GM12801 (cell line): ENCODE measurements around the gene MGAT5B.

Source experiments
- TF ChIP-seq, protein P1 (sequence below): IDR thresholded peaks from one replicate; pipeline ENCODE4 v1.5.1; 2011; ENCODE audit warnings: control low read depth; ENCODE audit not compliant: insufficient read length; ENCODE audit errors: extremely low read depth

The MGAT5B gene

DNA sequence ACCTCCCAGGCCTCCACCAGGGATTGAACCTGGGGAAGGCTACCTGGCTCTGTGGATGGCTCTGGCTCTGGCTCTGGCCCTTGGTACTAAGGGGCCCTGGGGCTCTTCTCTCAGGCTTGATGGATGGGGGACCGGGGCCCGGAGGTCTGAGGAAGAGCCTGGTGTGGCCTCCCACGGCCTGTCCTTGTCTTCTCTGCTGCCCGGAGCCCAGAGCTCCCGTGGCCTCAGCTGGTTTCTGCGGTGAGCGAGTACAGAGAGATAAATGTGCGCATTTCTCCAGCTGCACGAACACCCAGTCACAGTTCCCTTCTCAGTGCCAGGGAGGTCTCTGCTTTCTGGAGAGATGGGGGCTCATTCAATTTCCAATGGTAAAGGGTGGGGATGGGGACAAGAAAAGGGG is 9.2 kb downstream of the MGAT5B start:
- TF ChIP-seq, protein P1, sequence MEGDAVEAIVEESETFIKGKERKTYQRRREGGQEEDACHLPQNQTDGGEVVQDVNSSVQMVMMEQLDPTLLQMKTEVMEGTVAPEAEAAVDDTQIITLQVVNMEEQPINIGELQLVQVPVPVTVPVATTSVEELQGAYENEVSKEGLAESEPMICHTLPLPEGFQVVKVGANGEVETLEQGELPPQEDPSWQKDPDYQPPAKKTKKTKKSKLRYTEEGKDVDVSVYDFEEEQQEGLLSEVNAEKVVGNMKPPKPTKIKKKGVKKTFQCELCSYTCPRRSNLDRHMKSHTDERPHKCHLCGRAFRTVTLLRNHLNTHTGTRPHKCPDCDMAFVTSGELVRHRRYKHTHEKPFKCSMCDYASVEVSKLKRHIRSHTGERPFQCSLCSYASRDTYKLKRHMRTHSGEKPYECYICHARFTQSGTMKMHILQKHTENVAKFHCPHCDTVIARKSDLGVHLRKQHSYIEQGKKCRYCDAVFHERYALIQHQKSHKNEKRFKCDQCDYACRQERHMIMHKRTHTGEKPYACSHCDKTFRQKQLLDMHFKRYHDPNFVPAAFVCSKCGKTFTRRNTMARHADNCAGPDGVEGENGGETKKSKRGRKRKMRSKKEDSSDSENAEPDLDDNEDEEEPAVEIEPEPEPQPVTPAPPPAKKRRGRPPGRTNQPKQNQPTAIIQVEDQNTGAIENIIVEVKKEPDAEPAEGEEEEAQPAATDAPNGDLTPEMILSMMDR, result no peak

DNA sequence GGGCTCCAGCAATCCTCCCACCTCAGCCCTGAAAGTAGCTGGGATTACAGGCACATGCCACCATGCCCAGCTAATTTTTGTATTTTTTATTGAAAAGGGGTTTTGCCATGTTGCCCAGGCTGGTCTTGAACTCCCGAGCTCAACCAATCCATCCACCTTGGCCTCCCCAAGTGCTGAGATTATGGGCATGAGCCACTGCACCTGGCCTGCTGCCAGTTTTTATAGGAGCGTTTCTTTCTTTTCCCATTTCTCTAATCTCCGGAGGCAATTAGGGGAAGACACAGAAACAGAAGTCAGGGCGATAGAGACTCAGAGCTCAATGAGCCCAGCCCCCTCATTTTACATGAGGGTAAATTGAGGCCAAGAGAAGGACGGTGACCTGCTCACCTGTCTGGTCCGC is 10.4 kb downstream of the MGAT5B start:
- TF ChIP-seq, protein P1, result no peak

DNA sequence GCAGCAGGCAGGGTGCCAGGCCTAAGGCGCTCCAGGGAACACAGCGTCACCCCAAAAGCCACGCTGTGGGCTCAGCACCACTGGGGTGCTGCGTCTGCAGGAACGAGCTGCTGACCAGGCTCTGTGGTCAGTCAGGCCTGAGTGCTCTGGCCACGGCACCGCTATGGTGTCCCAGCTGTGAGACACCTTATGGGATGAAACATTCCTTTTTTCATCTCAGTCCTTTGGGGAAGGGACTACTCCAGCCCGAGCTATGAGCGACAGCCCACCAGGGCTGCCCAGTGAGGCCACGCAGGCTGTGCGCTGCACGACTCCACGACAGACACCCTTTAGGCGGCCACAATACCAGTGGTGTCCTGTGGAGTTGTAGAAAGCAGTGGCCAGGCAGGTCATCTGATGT is 11.1 kb downstream of the MGAT5B start:
- TF ChIP-seq, protein P1, result no peak

DNA sequence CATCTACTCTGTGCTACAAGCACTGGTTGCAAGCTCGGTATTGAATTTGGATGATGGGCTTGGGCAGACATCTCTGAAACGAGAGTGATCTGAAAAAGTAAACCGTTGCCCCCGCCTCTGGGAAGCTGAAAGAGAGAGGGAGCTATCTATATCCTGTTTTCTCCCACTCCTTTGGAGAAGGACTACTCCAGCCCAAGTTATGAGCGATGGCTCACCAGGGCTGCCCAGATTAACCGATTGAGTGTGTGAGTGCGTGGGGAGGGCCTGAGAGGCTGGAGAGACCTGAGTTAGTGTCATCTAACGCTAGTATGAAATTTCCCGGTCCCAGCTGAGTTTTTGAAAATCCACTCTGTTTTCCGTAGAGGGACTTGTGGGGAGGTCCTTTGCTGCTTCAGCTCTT is 11.5 kb downstream of the MGAT5B start:
- TF ChIP-seq, protein P1, result no peak

DNA sequence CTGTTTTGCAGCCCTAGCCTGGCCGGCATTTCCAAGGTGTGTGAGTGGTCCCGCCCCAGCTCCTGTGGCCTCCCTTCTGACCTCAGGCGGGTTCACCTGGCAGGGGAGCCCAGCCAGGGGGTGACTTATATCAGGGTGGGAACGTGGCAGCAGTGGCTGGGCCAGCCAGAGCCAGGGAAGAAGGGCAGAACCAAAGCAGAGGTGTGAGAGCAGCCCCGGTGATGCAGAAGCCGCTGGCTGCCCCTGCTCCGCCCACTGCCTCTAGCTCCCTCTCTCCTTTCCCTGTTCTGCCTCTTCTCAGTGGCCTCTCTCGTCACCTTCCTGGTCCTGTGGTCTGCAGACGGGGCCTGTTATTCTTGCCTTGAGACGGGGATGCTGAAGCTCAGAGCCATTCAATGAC is 12.1 kb downstream of the MGAT5B start:
- TF ChIP-seq, protein P1, result no peak

DNA sequence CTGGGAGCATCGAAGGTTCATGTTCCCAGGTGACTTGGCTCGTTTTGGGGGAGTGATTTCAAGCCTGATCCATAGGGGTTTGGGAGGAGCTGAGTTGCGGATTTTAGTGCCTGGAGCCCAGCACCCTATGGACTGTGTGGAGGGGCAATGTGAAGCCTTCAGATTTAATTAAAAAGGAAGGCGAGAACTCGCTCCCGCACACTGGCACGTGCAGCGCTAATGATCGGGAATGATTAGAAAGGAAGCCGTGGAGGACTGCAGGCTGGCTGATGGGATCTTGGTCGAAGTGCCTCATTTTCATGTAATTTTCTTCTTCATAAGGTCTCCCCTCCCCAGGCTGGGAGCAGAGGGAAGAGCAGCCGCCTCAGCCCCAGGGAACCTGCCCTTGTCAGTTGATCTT is 12.8 kb downstream of the MGAT5B start:
- TF ChIP-seq, protein P1, result no peak

DNA sequence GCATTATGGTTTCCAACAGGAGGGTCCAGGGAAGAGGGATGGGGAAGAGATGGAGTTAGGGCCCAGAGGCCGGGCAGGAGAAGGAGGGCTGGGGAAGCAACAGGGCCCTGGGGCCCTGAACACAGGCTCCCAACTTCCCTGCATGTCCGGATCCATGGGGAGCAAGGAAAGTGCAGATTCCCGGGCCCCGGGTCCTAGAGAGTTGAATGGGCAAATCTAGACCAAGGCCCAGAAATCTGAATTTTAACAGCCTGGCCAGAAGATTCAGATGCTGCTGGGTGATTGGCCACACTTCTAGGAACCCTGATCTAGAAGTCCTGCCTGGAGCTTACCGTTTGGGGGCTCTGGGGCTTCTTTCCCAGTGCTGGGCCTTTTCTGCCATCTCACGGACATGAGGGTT is 13.2 kb downstream of the MGAT5B start:
- TF ChIP-seq, protein P1, result no peak

DNA sequence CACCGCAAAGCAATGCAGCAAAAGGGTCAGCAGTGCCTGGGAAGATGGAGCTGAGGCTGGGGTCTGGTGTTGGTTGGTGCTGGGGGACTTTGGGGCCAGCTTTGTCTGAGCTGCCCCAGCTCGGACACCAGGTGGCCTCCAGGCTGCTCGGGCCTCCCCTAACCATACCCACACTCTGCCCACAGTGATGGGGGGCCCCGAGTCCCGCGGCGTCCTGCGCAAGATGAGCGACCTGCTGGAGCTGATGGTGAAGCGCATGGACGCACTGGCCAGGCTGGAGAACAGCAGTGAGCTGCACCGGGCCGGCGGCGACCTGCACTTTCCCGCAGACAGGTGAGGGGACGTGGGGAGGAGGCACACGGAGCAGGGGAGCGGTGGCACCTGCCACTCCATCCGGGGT is 13.8 kb downstream of the MGAT5B start:
- TF ChIP-seq, protein P1, result no peak
